ENCODE measurements around the gene DET1. TPM values are rescaled to one million over a fixed set of nuclear protein-coding genes. Genes with fewer than 3 reads are reported as not detected.

DET1 gene
- total and polyA plus RNA-seq, 2 of the 13 experiments (the other 11 are each of a cell fraction or from before 2014, with no cell fraction given) = 2.2 to 4.2 TPM

DNA sequence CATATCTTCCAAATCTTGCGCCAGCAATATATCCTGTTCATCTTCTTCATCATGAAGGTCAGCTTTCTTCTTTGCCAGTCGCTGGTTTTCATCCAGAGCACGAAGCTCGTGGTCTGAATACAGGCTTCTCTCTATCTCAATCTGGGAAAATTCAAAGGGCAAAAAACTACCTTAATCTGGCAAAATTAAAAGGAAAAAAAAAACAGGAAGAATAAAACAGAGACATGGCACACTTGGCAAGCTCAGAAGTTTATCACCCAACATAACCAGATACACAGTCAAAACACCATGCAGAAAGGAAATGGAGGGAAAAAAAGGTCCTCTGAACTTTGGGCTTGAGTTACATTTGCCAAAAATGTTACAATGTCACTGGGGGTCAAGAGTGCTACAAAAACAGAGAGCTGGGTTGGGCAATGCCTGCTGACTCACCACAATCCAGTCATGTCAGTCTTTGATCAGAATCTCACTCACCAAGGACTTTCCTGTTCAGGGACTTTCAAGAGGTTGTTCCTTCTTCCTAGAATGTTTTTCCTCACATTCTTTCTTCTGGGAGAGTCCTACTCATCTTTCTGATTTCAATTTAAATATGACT, 80.8 kb downstream of the DET1 start (continued):
- TF ChIP-seq, protein P1, sequence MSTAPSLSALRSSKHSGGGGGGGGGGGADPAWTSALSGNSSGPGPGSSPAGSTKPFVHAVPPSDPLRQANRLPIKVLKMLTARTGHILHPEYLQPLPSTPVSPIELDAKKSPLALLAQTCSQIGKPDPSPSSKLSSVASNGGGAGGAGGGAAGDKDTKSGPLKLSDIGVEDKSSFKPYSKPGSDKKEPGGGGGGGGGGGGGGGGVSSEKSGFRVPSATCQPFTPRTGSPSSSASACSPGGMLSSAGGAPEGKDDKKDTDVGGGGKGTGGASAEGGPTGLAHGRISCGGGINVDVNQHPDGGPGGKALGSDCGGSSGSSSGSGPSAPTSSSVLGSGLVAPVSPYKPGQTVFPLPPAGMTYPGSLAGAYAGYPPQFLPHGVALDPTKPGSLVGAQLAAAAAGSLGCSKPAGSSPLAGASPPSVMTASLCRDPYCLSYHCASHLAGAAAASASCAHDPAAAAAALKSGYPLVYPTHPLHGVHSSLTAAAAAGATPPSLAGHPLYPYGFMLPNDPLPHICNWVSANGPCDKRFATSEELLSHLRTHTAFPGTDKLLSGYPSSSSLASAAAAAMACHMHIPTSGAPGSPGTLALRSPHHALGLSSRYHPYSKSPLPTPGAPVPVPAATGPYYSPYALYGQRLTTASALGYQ (CRISPR knock-in tag; IDR thresholded peaks at IDR 0.05) = peak; percentile 87
- TF ChIP-seq PHF21A (CRISPR knock-in tag; IDR thresholded peaks at IDR 0.05) (peak; percentile 65; the same call in 1 of the 2 replicates), ZNF644 (CRISPR knock-in tag; IDR thresholded peaks at IDR 0.05; ENCODE audit: low read depth) (peak; percentile 72; the same call in 1 of the 2 replicates), ZNF564 (CRISPR knock-in tag; IDR thresholded peaks at IDR 0.05) (peak; percentile 50; the same call in 1 of the 2 replicates), SNAPC2 (CRISPR knock-in tag; IDR thresholded peaks at IDR 0.05) (0 out of 2 replicates have a peak, but pooled peaks have one; percentile 54), CEBPB (IDR thresholded peaks at IDR 0.05; ENCODE audit: borderline replicate concordance, low read depth, low read length) (peak; percentile 97), DNMT1 (CRISPR knock-in tag; IDR thresholded peaks at IDR 0.05) (no peak), TCF7L2 (IDR thresholded peaks at IDR 0.05; ENCODE audit: low read depth, low read length) (peak; percentile 54; the same call in 1 of the 2 replicates), ATRX (CRISPR knock-in tag; IDR thresholded peaks at IDR 0.05; ENCODE audit: borderline replicate concordance) (no peak), ZNF331 (CRISPR knock-in tag; IDR thresholded peaks at IDR 0.05) (0 out of 2 replicates have a peak, but pooled peaks have one; percentile 65), MIER3 (CRISPR knock-in tag; IDR thresholded peaks at IDR 0.05; ENCODE audit: borderline replicate concordance) (peak; percentile 81; the same call in 1 of the 2 replicates), KLF13 (CRISPR knock-in tag; IDR thresholded peaks at IDR 0.05) (no peak), BCL6 (CRISPR knock-in tag; IDR thresholded peaks at IDR 0.05) (peak; percentile 87), ZNF75D (CRISPR knock-in tag; IDR thresholded peaks at IDR 0.05; ENCODE audit: borderline replicate concordance) (no peak), SOX5 (CRISPR knock-in tag; IDR thresholded peaks at IDR 0.05; ENCODE audit: borderline replicate concordance) (peak; percentile 86), ZBTB42 (CRISPR knock-in tag; IDR thresholded peaks at IDR 0.05) (no peak), ZNF33B (CRISPR knock-in tag; IDR thresholded peaks at IDR 0.05) (no peak)
- TF ChIP-seq, protein P2, sequence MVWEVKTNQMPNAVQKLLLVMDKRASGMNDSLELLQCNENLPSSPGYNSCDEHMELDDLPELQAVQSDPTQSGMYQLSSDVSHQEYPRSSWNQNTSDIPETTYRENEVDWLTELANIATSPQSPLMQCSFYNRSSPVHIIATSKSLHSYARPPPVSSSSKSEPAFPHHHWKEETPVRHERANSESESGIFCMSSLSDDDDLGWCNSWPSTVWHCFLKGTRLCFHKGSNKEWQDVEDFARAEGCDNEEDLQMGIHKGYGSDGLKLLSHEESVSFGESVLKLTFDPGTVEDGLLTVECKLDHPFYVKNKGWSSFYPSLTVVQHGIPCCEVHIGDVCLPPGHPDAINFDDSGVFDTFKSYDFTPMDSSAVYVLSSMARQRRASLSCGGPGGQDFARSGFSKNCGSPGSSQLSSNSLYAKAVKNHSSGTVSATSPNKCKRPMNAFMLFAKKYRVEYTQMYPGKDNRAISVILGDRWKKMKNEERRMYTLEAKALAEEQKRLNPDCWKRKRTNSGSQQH (CRISPR knock-in tag; IDR thresholded peaks at IDR 0.05; ENCODE audit: low read depth) = no peak
- TF ChIP-seq, protein P3, sequence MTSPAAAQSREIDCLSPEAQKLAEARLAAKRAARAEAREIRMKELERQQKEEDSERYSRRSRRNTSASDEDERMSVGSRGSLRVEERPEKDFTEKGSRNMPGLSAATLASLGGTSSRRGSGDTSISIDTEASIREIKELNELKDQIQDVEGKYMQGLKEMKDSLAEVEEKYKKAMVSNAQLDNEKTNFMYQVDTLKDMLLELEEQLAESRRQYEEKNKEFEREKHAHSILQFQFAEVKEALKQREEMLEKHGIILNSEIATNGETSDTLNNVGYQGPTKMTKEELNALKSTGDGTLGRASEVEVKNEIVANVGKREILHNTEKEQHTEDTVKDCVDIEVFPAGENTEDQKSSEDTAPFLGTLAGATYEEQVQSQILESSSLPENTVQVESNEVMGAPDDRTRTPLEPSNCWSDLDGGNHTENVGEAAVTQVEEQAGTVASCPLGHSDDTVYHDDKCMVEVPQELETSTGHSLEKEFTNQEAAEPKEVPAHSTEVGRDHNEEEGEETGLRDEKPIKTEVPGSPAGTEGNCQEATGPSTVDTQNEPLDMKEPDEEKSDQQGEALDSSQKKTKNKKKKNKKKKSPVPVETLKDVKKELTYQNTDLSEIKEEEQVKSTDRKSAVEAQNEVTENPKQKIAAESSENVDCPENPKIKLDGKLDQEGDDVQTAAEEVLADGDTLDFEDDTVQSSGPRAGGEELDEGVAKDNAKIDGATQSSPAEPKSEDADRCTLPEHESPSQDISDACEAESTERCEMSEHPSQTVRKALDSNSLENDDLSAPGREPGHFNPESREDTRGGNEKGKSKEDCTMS (CRISPR knock-in tag; conservative IDR thresholded peaks at IDR 0.05) = no peak
- TF ChIP-seq, protein P4, sequence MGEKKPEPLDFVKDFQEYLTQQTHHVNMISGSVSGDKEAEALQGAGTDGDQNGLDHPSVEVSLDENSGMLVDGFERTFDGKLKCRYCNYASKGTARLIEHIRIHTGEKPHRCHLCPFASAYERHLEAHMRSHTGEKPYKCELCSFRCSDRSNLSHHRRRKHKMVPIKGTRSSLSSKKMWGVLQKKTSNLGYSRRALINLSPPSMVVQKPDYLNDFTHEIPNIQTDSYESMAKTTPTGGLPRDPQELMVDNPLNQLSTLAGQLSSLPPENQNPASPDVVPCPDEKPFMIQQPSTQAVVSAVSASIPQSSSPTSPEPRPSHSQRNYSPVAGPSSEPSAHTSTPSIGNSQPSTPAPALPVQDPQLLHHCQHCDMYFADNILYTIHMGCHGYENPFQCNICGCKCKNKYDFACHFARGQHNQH (CRISPR knock-in tag; IDR thresholded peaks at IDR 0.05) = peak; percentile 87
- TF ChIP-seq, protein P5, sequence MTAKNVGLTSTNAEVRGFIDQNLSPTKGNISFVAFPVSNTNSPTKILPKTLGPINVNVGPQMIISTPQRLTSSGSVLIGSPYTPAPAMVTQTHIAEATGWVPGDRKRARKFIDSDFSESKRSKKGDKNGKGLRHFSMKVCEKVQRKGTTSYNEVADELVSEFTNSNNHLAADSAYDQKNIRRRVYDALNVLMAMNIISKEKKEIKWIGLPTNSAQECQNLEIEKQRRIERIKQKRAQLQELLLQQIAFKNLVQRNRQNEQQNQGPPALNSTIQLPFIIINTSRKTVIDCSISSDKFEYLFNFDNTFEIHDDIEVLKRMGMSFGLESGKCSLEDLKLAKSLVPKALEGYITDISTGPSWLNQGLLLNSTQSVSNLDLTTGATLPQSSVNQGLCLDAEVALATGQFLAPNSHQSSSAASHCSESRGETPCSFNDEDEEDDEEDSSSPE (CRISPR knock-in tag; IDR thresholded peaks at IDR 0.05) = peak; percentile 93
